HepG2 (cell line): ENCODE data around the gene TRIO. TPM values are rescaled to one million over a fixed set of nuclear protein-coding genes. Genes with fewer than 3 reads are reported as not detected.
A peak's percentile ranks its signal among the peaks of the same experiment; 100 is the strongest.

ENCODE experiments used
- ERF ChIP-seq: IDR thresholded peaks from 2 replicates; pipeline ENCODE4 v1.6.1; 2018; ENCODE audit warnings: missing biosample characterization, missing genetic modification reagents
- HMG20A ChIP-seq: IDR thresholded peaks from 2 replicates; pipeline ENCODE4 v1.6.1; 2016; ENCODE audit warnings: borderline replicate concordance
- JUND ChIP-seq: sonication (generic); formaldehyde crosslinking; IDR thresholded peaks from 2 replicates; pipeline ENCODE4 v1.8.0; 2022; ENCODE audit warnings: mild to moderate bottlenecking, missing genetic modification reagents
- KDM2A ChIP-seq: sonication (generic); formaldehyde crosslinking; IDR thresholded peaks from 2 replicates; pipeline ENCODE4 v1.4.0; 2020; ENCODE audit warnings: low read depth, missing genetic modification reagents, borderline replicate concordance
- PHF21A ChIP-seq: sonication (generic); formaldehyde crosslinking; IDR thresholded peaks from 2 replicates; pipeline ENCODE4 v1.5.0; 2020; ENCODE audit warnings: mild to moderate bottlenecking, missing genetic modification reagents
- RERE ChIP-seq: IDR thresholded peaks from 2 replicates; pipeline ENCODE4 v1.6.1; 2016; ENCODE audit warnings: low read depth, missing genetic modification reagents, missing compliant biosample characterization
- SALL1 ChIP-seq: sonication (generic); formaldehyde crosslinking; IDR thresholded peaks from 2 replicates; pipeline ENCODE4 v1.8.0; 2022; ENCODE audit warnings: mild to moderate bottlenecking, missing genetic modification reagents
- SETDB1 ChIP-seq: sonication (generic); formaldehyde crosslinking; IDR thresholded peaks from 2 replicates; pipeline ENCODE4 v1.5.1; 2020; ENCODE audit warnings: missing genetic modification reagents, mild to moderate bottlenecking, borderline replicate concordance
- SOX6 ChIP-seq, 2 experiments: fragments of 450-650 bp in 1 of 2; sonication (generic) in 1 of 2; formaldehyde crosslinking in 1 of 2; IDR thresholded peaks; 2 replicates each; pipeline versions ENCODE4 v1.4.0 to v1.6.1; 2017 to 2020; ENCODE audit warnings: antibody characterized with exemption in 1 of 2, mild to moderate bottlenecking in 1 of 2, missing genetic modification reagents in 1 of 2
- TFDP2 ChIP-seq: sonication (generic); formaldehyde crosslinking; IDR thresholded peaks from 2 replicates; pipeline ENCODE4 v1.4.0; 2020; ENCODE audit warnings: missing genetic modification reagents
- XRCC5 ChIP-seq: fragments of 200-400 bp; formaldehyde crosslinking; optimal IDR thresholded peaks from 2 replicates; pipeline ENCODE3; 2017; ENCODE audit warnings: mild to moderate bottlenecking, low read length
- polyA plus RNA-seq, 8 experiments: library from polyadenylated mRNA; depleted of rRNA in 3 of 8; stranded (reverse) in 7 of 8; unstranded in 1 of 8; fragments of >200 nt; fragmentation: Illumina TruSeq in 4 of 8; extraction: Trizol in 4 of 8; gene quantifications; 2 replicates each; pipeline versions ENCODE4 v1.2.1 to v1.2.3, GENCODE V29; 2011 to 2016; ENCODE audit warnings: low read depth in 4 of 8, missing spikeins in 1 of 8, mixed read lengths in 1 of 8; ENCODE audit not compliant: insufficient read depth in 1 of 8
- total RNA-seq, 5 experiments: library from RNA; depleted of rRNA; stranded (reverse); fragments of >200 nt; fragmentation: Illumina TruSeq; extraction: Trizol; gene quantifications; 2 replicates each; pipeline ENCODE4 v1.2.3, GENCODE V29; 2016; ENCODE audit warnings: low read depth in 1 of 5
- TF ChIP-seq, protein P1 (sequence below): IDR thresholded peaks from 2 replicates; pipeline ENCODE4 v1.6.1; 2016; ENCODE audit warnings: low read depth, borderline replicate concordance
- TF ChIP-seq, protein P2 (sequence below): sonication (generic); formaldehyde crosslinking; IDR thresholded peaks from 2 replicates; pipeline ENCODE4 v1.4.0; 2020; ENCODE audit warnings: missing genetic modification reagents, borderline replicate concordance
- TF ChIP-seq, protein P3 (sequence below): sonication (generic); formaldehyde crosslinking; IDR thresholded peaks from 2 replicates; pipeline ENCODE4 v1.5.0; 2020; ENCODE audit warnings: mild to moderate bottlenecking, missing genetic modification reagents, moderate library complexity

The TRIO gene
- total and polyA plus RNA-seq, 2 of the 13 experiments (the other 11 are each of a cell fraction or from before 2014, with no cell fraction given), result 45.2 to 45.9 TPM

DNA sequence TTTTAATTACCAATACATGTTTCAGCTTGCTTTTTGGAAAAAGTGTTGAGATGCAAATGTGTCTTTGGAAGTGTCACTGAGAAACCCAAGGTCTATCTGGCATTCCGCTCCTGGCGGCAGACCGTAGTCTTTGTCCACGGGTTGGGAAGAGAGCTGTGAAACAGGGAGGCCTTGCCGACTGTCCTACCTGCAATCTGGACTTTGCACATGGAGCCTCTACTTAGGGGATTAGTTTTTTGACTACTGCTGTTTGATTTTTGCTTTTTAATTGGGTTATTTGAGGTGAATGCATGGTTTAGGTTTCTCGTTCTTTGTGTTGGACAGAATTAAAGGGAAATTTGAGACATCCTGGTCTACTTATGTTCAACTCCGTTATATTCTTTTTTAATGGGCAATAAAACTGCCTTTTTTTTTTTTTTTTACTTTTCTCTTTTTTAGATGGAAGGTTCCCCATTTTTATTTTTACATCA is 25.7 kb downstream of the TRIO start (continued):
- TF ChIP-seq SETDB1 (CRISPR knock-in tag) (no peak), SOX6 (IDR thresholded peaks at IDR 0.05) (no peak), SOX6 (CRISPR knock-in tag; IDR thresholded peaks at IDR 0.05) (peak; percentile 54; the same call in 1 of the 2 replicates), TFDP2 (no peak), KDM2A (CRISPR knock-in tag) (peak; percentile 55; the same call in 1 of the 2 replicates), XRCC5 (peak; percentile 53), HMG20A (CRISPR knock-in tag) (peak; percentile 56; the same call in 1 of the 2 replicates), JUND (CRISPR knock-in tag) (no peak), RERE (CRISPR knock-in tag) (0 out of 2 replicates have a peak, but pooled peaks have one; percentile 57), ERF (CRISPR knock-in tag) (peak; percentile 64), SALL1 (CRISPR knock-in tag) (peak; percentile 86), PHF21A (CRISPR knock-in tag) (peak; percentile 34; the same call in 1 of the 2 replicates)
- TF ChIP-seq, protein P1, sequence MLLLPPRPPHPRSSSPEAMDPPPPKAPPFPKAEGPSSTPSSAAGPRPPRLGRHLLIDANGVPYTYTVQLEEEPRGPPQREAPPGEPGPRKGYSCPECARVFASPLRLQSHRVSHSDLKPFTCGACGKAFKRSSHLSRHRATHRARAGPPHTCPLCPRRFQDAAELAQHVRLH (CRISPR knock-in tag), result 0 out of 2 replicates have a peak, but pooled peaks have one; percentile 36
- TF ChIP-seq, protein P2, sequence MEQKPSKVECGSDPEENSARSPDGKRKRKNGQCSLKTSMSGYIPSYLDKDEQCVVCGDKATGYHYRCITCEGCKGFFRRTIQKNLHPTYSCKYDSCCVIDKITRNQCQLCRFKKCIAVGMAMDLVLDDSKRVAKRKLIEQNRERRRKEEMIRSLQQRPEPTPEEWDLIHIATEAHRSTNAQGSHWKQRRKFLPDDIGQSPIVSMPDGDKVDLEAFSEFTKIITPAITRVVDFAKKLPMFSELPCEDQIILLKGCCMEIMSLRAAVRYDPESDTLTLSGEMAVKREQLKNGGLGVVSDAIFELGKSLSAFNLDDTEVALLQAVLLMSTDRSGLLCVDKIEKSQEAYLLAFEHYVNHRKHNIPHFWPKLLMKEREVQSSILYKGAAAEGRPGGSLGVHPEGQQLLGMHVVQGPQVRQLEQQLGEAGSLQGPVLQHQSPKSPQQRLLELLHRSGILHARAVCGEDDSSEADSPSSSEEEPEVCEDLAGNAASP (CRISPR knock-in tag), result peak; percentile 97
- TF ChIP-seq, protein P3, sequence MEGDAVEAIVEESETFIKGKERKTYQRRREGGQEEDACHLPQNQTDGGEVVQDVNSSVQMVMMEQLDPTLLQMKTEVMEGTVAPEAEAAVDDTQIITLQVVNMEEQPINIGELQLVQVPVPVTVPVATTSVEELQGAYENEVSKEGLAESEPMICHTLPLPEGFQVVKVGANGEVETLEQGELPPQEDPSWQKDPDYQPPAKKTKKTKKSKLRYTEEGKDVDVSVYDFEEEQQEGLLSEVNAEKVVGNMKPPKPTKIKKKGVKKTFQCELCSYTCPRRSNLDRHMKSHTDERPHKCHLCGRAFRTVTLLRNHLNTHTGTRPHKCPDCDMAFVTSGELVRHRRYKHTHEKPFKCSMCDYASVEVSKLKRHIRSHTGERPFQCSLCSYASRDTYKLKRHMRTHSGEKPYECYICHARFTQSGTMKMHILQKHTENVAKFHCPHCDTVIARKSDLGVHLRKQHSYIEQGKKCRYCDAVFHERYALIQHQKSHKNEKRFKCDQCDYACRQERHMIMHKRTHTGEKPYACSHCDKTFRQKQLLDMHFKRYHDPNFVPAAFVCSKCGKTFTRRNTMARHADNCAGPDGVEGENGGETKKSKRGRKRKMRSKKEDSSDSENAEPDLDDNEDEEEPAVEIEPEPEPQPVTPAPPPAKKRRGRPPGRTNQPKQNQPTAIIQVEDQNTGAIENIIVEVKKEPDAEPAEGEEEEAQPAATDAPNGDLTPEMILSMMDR (CRISPR knock-in tag), result peak; percentile 29
